Measurements from ENCODE around the gene SMIM41. TPM values are rescaled to one million over a fixed set of nuclear protein-coding genes. Genes with fewer than 3 reads are reported as not detected.
A peak's percentile ranks its signal among the peaks of the same experiment; 100 is the strongest.

SMIM41 gene
- total RNA-seq (2014; rRNA removed; shearing (Covaris generic)), result not detected in 2 replicates

DNA sequence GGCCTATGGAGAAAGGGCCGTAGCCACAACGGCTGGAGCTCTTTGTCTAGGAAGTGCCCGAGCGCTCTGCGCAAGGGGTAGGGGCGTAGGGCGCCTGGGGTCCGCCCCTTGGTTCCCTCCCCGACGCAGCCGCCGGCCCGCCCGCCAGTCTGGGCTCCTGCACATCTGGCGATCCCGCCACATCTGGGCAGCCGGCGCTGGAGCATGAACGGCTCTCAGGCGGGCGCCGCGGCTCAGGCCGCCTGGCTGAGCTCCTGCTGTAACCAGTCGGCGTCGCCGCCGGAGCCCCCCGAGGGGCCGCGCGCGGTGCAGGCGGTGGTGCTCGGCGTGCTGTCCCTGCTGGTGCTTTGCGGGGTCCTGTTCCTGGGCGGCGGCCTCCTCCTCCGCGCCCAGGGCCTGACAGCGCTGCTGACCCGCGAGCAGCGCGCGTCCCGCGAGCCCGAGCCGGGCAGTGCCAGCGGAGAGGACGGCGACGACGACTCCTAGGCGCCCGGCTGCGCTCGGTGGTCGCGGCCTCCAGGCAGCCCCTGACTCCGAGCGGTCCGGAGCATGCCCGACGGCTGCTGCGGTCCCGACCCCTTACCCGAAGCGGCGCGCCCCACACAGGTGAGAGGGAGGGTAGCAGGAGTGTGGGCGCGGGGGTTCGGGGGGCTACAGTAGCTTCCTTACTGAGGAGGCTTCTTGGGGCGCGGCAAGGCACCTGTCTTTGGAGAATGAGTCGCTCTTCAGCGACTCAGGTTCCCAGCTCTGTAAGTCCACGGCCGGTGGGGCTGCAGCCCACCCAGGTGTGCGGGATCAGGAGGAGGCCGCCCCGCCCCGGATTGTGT is at the start of gene SMIM41:
SMIM41 (plus strand) TSS at position 129 of the 827 bp plus-strand sequence; CDS start at position 205, 76 bp downstream.
- Histone ChIP-seq H3K27me3 (ENCODE audit: control insufficient read depth, insufficient read depth, low read length) (no peaks in the 10 kb centered on the region), H3K4me3 (ENCODE audit: insufficient read depth, low read depth, low read length) (peak within 1 kb of the TSS; percentile 12; the same call in 1 of the 2 replicates), H3K36me3 (replicated peaks; ENCODE audit: control insufficient read depth, insufficient read depth, low read length) (peaks cover 25% of the 10 kb centered on the region)
- DNase-seq, result peak; percentile 63

DNA sequence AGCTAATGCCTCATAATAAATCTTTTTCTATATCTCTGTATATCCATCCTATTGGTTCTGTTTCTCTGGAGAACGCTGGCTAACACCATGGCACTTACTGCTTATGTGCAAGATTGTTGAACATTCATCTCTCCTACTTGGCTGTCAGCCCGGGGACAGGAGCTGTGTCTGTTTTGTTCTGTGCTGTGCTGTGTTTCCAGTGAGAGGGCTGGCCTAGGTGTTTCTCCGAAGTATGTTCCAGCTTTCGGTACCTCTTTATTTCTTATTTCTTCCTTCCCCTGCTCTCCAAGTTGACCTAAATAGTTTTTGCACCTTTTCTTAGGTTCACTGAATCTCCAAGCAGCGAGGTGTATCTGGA is 47.1 kb upstream of the SMIM41 start:
- H3K4me3 ChIP-seq (ENCODE audit: insufficient read depth, low read depth, low read length), result peak overlapping the region; percentile 24; the same call in 1 of the 2 replicates
- no peak for DNase-seq
- H3K36me3 ChIP-seq (replicated peaks; ENCODE audit: control insufficient read depth, insufficient read depth, low read length), result no peaks in the 10 kb centered on the region

DNA sequence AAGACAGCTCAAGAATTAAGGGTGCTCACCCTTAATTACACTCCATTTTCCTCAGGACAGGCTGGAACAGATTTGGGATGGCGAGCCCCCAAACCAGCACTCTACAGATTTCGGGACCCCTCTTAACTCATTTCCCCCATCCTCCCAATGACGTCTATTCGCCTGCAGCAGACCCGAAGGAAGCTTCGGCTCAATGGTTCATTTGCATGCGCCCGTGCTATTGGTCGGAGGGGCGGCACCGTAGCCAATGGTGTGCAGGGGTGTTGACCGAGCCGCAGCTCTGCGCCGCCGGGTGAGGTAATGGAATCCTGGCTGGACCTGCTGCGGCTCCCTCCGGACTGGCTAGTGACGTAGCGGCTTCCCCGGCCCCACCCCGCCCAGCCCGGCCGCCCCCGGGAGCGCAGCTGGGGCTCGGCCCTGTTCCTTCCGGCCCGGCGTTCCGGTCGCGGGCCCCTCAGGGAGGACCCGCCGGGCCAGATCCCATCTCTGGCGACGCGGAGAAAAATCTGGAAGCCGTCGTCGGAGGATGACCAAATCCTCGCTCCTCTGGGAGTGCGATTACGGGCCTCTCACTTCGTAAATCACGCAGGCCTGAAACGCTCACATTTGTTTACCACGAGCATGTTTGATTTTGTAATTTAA is 46.6 kb upstream of the SMIM41 start:
- Histone ChIP-seq H3K4me3 (ENCODE audit: insufficient read depth, low read depth, low read length) (peak overlapping the region; percentile 42), H3K36me3 (replicated peaks; ENCODE audit: control insufficient read depth, insufficient read depth, low read length) (no peaks in the 10 kb centered on the region), H3K27me3 (ENCODE audit: control insufficient read depth, insufficient read depth, low read length) (peaks cover 35% of the 10 kb centered on the region)
- DNase-seq, result peak; percentile 98

More for the DNA sequence above, 47.1 kb upstream of the SMIM41 start:
- peaks cover 30% of the 10 kb centered on the region for H3K27me3 ChIP-seq (ENCODE audit: control insufficient read depth, insufficient read depth, low read length)

GRCh38 chr12:52033446-52034140 is 45.9 kb upstream of the SMIM41 start:
- Histone ChIP-seq H3K36me3 (replicated peaks; ENCODE audit: control insufficient read depth, insufficient read depth, low read length) (no peaks in the 10 kb centered on the region), H3K27me3 (ENCODE audit: control insufficient read depth, insufficient read depth, low read length) (peaks cover 35% of the 10 kb centered on the region), H3K4me3 (ENCODE audit: insufficient read depth, low read depth, low read length) (peak overlapping the region; percentile 42)
- DNase-seq, result no peak

DNA sequence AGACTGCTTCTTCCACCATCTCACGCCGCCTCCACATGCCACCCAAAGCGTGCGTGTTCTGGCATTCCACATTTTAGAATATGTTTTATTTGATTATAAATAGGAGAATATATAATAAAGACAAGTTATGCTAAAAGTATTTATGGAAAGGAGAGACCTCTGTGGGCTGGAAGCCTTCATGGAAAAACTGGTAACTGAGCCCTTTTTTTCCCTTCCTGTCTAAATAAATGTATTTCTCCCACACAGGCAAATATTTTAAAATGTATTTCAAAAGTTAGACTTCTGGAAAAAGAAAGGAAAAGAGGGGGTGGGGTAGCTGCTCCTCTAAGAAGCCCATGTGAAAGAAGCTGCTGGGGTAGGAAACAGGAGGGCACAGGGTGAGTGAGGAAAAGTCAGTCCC is 44.3 kb upstream of the SMIM41 start:
- no peak for DNase-seq
- Histone ChIP-seq H3K27me3 (ENCODE audit: control insufficient read depth, insufficient read depth, low read length) (peaks cover 36% of the 10 kb centered on the region), H3K36me3 (replicated peaks; ENCODE audit: control insufficient read depth, insufficient read depth, low read length) (no peaks in the 10 kb centered on the region), H3K4me3 (ENCODE audit: insufficient read depth, low read depth, low read length) (no peak overlapping the region)

- DNase-seq, result no peak
- Histone ChIP-seq H3K36me3 (replicated peaks; ENCODE audit: control insufficient read depth, insufficient read depth, low read length) (no peaks in the 10 kb centered on the region), H3K27me3 (ENCODE audit: control insufficient read depth, insufficient read depth, low read length) (peaks cover 36% of the 10 kb centered on the region), H3K4me3 (ENCODE audit: insufficient read depth, low read depth, low read length) (no peak overlapping the region)
Observed at GRCh38 chr12:52035926-52036325, 43.6 kb upstream of the SMIM41 start.

DNA sequence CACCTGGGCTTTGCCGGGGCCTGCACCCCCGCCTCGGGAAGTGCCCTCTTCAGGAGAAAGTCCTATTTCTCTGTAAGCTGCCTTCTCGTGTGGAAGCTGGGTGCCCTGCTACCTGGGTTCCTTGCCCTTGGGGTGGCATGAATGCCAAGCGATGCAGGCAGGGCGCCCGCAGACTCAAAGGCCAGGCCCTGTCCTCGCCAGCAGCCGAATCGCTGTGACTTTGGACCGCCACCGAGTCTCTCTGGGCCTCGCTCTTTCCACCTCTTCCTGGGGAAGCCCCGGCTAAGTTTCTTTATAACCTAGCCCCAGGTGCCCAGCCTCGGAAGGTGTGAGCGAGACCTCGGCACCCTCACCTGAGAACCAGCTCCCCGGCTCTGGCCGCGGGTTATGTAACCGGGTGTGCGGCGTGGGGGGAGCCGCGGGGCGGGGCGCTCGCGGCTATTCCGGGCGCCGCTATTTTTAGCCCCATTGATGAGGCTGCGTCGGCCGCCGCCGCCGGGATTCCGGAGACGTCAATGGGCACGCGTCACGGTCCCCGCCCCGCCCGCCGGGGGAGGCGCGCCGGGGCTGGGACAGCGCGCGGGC is 42.8 kb upstream of the SMIM41 start:
- DNase-seq, result peak; percentile 95
- H3K27me3 ChIP-seq (ENCODE audit: control insufficient read depth, insufficient read depth, low read length), result peaks cover 36% of the 10 kb centered on the region
- no peaks in the 10 kb centered on the region for H3K36me3 ChIP-seq (replicated peaks; ENCODE audit: control insufficient read depth, insufficient read depth, low read length)
- peak overlapping the region; percentile 44 for H3K4me3 ChIP-seq (ENCODE audit: insufficient read depth, low read depth, low read length)

DNA sequence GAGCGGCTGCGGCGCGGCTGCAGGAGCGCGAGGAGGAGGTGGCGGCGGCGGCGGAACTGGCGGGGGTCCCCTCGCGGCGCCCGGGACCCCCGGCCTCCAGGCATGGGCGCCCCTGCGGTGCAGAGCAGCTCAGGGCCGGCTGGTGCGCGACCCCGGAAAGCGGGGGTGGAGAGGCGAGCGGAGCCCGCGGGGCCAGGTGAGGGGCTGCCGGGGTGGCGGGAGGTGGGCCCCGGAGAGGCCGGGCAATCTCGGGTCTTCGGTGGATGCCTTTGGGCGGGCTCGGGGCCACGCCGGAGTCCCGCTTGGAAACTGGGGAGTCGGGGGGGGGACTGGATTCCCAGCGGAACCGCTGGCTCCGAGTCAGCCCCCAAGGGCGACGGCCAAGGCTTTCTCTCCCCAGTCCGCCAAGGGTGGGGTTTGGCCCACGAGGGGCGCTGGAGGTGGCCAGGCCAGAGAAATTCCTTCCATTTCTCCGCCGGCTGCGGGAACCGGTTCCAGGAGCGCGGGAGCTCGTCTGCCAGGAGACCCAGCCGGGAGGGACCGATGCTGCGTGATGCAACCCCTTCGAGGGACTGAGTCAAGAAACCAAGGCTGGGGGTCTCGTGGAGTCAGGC is 42.1 kb upstream of the SMIM41 start:
- H3K27me3 ChIP-seq (ENCODE audit: control insufficient read depth, insufficient read depth, low read length), result peaks cover 36% of the 10 kb centered on the region
- peak overlapping the region; percentile 58 for H3K4me3 ChIP-seq (ENCODE audit: insufficient read depth, low read depth, low read length)
- peak; percentile 87 for DNase-seq
- H3K36me3 ChIP-seq (replicated peaks; ENCODE audit: control insufficient read depth, insufficient read depth, low read length), result 0 out of 2 replicates have a peak, but pooled peaks cover under 1% of the 10 kb centered on the region

DNA sequence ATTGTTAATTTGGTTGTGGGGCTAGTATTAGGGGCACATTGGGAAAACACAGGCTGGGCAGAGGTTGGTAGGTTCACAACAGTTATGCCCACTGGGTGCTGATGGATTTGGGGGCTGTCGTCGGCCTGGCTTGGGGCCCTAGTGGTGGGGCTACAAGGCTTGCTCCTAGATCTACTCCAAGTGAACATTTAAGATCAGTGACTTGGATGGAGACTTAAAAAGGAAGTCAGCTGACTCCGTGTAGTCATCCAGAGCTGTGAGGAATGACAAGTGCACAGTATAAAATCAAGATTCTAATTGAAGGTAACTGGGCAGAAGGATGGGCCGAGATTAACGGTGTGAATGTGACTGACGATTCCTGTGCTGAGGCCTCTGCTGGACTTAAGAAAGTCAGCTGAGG is 41.1 kb upstream of the SMIM41 start:
- Histone ChIP-seq H3K36me3 (replicated peaks; ENCODE audit: control insufficient read depth, insufficient read depth, low read length) (peaks cover 2% of the 10 kb centered on the region; the same call in 1 of the 2 replicates), H3K4me3 (ENCODE audit: insufficient read depth, low read depth, low read length) (no peak overlapping the region), H3K27me3 (ENCODE audit: control insufficient read depth, insufficient read depth, low read length) (peaks cover 36% of the 10 kb centered on the region)
- no peak for DNase-seq

- Histone ChIP-seq H3K36me3 (replicated peaks; ENCODE audit: control insufficient read depth, insufficient read depth, low read length) (peaks cover 3% of the 10 kb centered on the region), H3K4me3 (ENCODE audit: insufficient read depth, low read depth, low read length) (no peak overlapping the region), H3K27me3 (ENCODE audit: control insufficient read depth, insufficient read depth, low read length) (peaks cover 12% of the 10 kb centered on the region)
- no peak for DNase-seq
Observed at GRCh38 chr12:52041035-52041434, 38.5 kb upstream of the SMIM41 start.

DNA sequence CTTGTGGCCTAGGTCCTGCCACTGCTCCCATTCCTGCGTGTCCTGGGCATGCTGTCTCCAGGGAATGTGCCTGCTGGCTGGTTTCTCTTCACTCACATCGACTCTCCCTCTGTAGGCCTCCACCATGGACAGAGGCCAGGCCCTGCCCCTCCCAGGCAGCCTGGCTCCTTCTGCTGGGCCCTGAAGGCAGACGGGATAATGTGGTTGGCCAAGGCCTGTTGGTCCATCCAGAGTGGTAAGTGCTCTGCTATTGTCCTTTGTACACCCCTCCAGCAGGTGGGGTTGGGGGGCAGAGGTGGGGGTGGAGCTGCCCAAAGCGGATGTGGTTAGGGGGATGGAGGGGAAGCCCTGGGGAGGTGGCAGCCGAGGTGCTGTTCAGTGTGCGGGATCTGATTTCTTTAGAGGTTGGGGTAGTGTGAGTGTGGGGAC is 37.8 kb upstream of the SMIM41 start:
- peak; percentile 75 for DNase-seq
- peaks cover 7% of the 10 kb centered on the region for H3K27me3 ChIP-seq (ENCODE audit: control insufficient read depth, insufficient read depth, low read length)
- no peak overlapping the region for H3K4me3 ChIP-seq (ENCODE audit: insufficient read depth, low read depth, low read length)
- peaks cover 3% of the 10 kb centered on the region for H3K36me3 ChIP-seq (replicated peaks; ENCODE audit: control insufficient read depth, insufficient read depth, low read length)

GRCh38 chr12:52042706-52043385 is 36.7 kb upstream of the SMIM41 start:
- H3K4me3 ChIP-seq (ENCODE audit: insufficient read depth, low read depth, low read length), result no peak overlapping the region
- DNase-seq, result no peak
- peaks cover 3% of the 10 kb centered on the region for H3K36me3 ChIP-seq (replicated peaks; ENCODE audit: control insufficient read depth, insufficient read depth, low read length)
- H3K27me3 ChIP-seq (ENCODE audit: control insufficient read depth, insufficient read depth, low read length), result peaks cover 2% of the 10 kb centered on the region

DNA sequence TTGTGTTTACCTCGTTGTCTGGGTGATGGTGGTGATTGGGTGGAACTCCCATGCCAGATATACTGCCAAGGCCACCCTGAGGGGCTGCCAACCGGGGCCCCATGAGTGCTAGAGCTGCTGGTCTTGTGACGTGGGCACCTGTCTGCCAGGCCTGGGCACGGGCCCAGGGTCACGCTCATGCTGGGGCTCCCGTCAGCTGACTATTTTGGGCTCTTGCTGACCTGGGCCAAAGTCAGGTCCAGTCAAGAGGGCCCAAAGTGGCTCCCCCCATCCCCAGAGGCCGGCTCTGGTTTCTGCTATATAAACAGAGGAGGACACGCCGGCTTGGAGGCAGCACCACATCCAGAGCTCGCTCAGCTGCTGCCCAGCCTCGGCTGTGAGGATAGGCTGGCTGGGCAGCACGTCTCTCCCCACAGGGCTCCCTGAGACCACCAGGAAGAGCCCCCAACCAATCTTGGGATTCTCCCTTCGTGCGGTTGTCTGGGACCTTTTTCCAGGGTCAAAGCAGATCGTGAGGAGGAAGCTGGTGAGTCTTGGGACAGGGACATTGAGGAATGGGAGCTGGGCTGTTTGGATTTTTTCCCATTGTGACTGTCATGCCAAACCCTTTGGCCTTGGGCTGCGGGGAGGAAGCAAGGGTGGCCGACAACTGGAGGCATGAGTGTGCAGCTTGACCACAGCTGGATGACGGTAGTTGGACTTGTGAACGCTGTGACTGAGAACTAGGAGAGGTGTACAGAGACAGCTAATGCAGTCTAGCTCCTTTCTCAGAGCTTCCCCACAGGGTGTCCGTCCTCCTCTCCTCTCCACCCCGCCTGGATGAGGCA is 35.9 kb upstream of the SMIM41 start:
- no peak for DNase-seq
- H3K4me3 ChIP-seq (ENCODE audit: insufficient read depth, low read depth, low read length), result no peak overlapping the region
- H3K36me3 ChIP-seq (replicated peaks; ENCODE audit: control insufficient read depth, insufficient read depth, low read length), result peaks cover 3% of the 10 kb centered on the region

More for the DNA sequence above, 35.9 kb upstream of the SMIM41 start:
- H3K27me3 ChIP-seq (ENCODE audit: control insufficient read depth, insufficient read depth, low read length), result peaks cover 3% of the 10 kb centered on the region

Data from H7 (cell line).